ENCODE measurements around the gene RAB11FIP5. TPM values are rescaled to one million over a fixed set of nuclear protein-coding genes. Genes with fewer than 3 reads are reported as not detected.

Gene RAB11FIP5
- total RNA-seq, 2 experiments from 2014 or later: 1.1 to 2.9 TPM

DNA sequence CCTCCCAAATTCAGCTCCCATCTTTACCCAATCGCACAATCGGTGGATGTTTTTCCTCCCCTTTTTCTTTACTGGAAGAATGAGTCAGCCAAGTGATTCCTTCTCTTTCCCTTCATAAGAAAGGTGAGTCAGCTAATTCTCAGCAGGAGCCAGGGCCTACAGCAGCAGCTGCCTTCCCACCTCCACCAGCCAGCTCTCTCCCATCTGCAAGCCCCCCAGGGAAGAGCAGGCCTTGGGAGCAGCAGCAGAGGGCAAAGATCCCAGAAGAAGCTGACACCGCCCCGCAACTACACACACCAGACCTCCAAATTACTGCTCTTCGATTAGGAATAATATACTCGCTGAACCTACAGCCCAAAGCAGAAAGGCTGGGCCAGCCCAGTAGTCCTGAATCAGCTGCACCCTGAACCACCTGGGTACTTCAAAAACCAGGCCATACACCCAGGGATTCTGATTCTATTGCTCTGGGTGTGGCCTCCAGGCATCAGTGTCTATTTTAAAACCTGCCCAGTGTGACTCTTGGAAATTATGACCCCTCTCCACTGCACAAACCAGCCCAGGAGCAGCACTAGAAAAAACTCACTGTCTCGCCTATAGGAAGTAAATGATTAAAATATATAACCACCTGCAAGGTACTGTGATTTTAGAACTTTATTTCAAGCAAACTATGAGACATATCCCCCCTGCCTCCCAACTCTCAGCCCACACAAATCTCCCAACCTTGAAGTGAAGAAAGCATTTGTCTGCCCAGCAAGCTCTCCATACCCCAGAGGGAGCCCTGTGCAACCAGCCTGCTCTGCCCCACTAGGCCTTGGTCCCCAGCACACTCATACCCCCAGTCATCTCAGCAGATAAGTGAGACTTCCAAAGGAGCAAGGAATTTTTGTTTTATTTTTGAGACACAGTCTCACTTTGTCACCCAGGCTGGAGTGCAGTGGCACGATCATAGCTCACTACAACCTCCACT lies 48.6 kb downstream of the RAB11FIP5 start:
- CTCF ChIA-PET: interaction anchor here (1.2 kb wide), 1 partner anchor 113 kb away, joined by 4 read pairs; no protein-coding TSS in a partner anchor
- Mint-ChIP-seq H3K9me3 (ENCODE audit: low read depth) (no peaks in the 10 kb centered on the region), H3K27ac (no peak overlapping the region)

DNA sequence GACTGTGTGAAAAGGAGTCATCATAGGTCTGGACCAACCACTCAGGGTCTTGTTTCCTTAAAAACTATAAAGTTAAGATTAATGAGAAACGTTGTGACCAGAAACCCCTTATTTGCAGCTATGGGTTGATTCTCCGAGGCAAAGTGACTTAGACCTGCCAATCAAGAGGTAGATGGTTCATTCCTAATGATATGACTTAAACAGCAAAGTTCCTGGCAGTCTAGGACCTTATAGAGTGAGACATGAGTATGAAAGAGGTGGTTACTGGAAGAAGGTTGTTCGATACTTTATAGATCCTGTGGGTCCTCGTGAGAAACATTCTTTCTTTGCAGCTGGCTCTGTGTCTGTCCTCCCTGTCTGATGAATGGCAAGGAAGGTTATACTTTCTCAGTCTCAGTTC lies 49.3 kb downstream of the RAB11FIP5 start:
- peaks cover 8% of the 10 kb centered on the region for H3K4me1 Mint-ChIP-seq
- ATAC-seq (no peak), DNase-seq (no peak)
- H3K9me3 Mint-ChIP-seq (ENCODE audit: low read depth): no peaks in the 10 kb centered on the region
- H3K27ac Mint-ChIP-seq: no peak overlapping the region
- no peaks in the 10 kb centered on the region for H3K27me3 Mint-ChIP-seq
- H3K36me3 Mint-ChIP-seq: peaks cover 1% of the 10 kb centered on the region
- no peak overlapping the region for H3K4me3 Mint-ChIP-seq
- CTCF ChIA-PET: interaction anchor here (1.2 kb wide), 1 partner anchor 114 kb away, joined by 4 read pairs; no protein-coding TSS in a partner anchor

More for the DNA sequence above, 48.6 kb downstream of the RAB11FIP5 start:
- Mint-ChIP-seq H3K4me1 (peaks cover 14% of the 10 kb centered on the region), H3K27me3 (no peaks in the 10 kb centered on the region), H3K36me3 (peaks cover 1% of the 10 kb centered on the region), H3K4me3 (no peak overlapping the region)
- no peak for DNase-seq
- no peak for ATAC-seq

DNA sequence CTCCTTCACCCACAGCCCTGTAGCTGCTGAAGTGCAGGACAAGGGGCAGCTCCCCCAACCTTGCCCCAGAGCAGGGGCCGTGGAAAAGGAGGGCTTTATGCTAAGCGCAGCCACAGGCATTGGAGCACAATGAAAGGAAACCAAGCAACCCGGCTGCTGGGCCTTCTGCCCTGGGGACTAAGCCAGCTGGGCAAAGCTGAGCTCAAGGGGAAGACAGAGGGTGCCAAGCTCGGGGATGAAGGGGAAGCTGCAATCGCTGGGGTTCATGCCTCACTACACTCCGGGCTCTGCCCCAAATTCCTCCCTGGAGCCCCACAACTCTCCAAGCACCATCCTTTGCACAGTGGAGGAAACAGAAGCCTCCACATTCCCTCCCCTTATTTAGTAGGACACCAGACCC lies 53.6 kb downstream of the RAB11FIP5 start:
- CTCF ChIA-PET: no interaction called here
- Mint-ChIP-seq H3K4me1 (no peaks in the 10 kb centered on the region), H3K4me3 (no peak overlapping the region), H3K27me3 (no peaks in the 10 kb centered on the region), H3K36me3 (peaks cover 16% of the 10 kb centered on the region), H3K27ac (no peak overlapping the region), H3K9me3 (ENCODE audit: low read depth) (no peaks in the 10 kb centered on the region)
- DNase-seq (no peak), ATAC-seq (no peak)

DNA sequence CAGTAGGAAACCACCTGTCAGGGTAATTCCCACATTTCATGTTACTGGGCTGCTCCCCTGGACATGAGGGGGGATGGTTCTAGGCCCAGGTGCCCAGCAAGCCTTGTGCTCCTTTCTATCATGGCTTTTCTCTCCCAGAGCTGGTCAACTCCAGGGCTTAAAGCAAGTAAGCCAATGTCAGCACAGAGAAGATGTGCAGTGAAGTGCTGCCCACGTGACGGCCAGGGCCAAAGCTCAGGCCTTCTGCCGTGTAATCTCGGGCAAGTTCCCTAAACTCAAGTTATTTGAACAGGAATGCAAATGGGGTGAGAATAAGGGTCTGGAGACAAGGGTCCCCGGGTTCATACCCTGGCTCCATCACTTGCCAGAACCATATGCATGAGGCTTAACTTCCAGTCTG lies 57.8 kb downstream of the RAB11FIP5 start:
- no peaks in the 10 kb centered on the region for H3K27me3 Mint-ChIP-seq
- no peaks in the 10 kb centered on the region for H3K4me1 Mint-ChIP-seq
- CTCF ChIA-PET: no interaction called here
- no peaks in the 10 kb centered on the region for H3K9me3 Mint-ChIP-seq (ENCODE audit: low read depth)
- DNase-seq (no peak), ATAC-seq (no peak)
- no peak overlapping the region for H3K4me3 Mint-ChIP-seq
- H3K36me3 Mint-ChIP-seq: peaks cover 16% of the 10 kb centered on the region
- H3K27ac Mint-ChIP-seq: no peak overlapping the region

DNA sequence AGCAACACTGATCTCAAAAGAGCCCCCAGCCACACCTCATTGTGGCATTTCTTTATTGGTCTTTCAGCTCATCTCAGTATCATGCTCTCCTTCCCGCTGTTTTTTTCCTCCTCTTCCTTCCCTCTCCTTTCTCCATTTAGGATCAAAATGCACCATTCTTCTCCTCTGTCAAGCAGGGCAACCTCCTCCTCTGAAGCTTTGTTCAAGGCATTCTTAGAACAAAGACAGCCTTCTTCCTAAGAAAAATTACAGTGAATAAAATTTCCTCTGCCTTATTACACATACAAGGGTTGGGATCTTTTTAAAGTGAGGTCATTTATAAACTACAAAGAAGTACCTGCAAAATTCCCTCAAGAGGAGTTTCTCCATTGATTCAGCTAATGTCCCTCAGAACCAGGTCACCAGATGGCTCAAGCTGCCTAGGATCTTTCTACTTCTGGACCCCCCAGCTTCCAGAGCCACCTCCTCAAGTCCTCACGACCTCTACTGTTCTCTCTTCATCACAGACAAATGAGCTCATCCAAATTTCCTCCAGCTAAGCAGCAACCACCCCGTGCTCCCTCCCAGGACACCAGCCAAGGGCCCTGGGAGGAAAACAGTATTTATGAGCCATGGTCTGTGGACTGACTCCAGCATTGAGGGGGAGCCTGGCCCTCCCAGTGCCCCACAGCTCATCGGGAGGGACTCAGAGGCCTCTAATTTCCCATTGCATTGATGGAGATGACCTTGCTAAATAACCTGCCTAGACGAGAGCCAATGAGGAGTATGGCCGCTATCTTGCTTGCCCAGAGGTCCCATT lies 59.2 kb downstream of the RAB11FIP5 start:
- H3K36me3 Mint-ChIP-seq: peaks cover 16% of the 10 kb centered on the region
- H3K4me3 Mint-ChIP-seq: no peak overlapping the region
- no peaks in the 10 kb centered on the region for H3K4me1 Mint-ChIP-seq
- DNase-seq: no peak
- no peaks in the 10 kb centered on the region for H3K9me3 Mint-ChIP-seq (ENCODE audit: low read depth)
- no peaks in the 10 kb centered on the region for H3K27me3 Mint-ChIP-seq
- CTCF ChIA-PET: interaction anchor here (0.7 to 1.0 kb wide), 2 partner anchors 18 to 32 kb away, joined by 4 read pairs; partner anchors contain the start of gene SFXN5
- no peak for ATAC-seq
- H3K27ac Mint-ChIP-seq: no peak overlapping the region

DNA sequence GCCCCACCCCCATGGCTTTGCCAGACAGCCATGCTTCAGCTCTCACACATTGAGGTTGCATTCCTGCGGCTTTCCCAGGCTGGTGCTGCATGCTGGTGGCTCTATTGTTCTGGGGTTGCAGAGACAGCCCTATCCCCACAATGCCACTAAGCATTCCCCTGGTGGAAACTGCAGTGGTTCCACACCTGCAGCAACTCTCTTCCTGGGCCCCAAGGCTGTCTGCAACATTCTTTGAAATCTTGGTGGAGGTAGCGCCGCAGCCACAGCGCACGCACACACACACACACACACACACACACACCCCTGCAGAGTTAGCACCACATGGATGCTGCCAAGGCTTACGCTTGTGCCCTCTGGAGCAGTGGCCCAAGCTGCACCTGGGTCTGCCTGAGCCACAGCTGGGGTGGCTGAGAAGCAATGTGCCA lies 62.6 kb downstream of the RAB11FIP5 start:
- no peaks in the 10 kb centered on the region for H3K36me3 Mint-ChIP-seq
- ATAC-seq: no peak
- no peaks in the 10 kb centered on the region for H3K9me3 Mint-ChIP-seq (ENCODE audit: low read depth)
- H3K27ac Mint-ChIP-seq: no peak overlapping the region
- no peaks in the 10 kb centered on the region for H3K27me3 Mint-ChIP-seq
- no peak overlapping the region for H3K4me3 Mint-ChIP-seq
- CTCF ChIA-PET: no interaction called here
- no peaks in the 10 kb centered on the region for H3K4me1 Mint-ChIP-seq
- DNase-seq: no peak

DNA sequence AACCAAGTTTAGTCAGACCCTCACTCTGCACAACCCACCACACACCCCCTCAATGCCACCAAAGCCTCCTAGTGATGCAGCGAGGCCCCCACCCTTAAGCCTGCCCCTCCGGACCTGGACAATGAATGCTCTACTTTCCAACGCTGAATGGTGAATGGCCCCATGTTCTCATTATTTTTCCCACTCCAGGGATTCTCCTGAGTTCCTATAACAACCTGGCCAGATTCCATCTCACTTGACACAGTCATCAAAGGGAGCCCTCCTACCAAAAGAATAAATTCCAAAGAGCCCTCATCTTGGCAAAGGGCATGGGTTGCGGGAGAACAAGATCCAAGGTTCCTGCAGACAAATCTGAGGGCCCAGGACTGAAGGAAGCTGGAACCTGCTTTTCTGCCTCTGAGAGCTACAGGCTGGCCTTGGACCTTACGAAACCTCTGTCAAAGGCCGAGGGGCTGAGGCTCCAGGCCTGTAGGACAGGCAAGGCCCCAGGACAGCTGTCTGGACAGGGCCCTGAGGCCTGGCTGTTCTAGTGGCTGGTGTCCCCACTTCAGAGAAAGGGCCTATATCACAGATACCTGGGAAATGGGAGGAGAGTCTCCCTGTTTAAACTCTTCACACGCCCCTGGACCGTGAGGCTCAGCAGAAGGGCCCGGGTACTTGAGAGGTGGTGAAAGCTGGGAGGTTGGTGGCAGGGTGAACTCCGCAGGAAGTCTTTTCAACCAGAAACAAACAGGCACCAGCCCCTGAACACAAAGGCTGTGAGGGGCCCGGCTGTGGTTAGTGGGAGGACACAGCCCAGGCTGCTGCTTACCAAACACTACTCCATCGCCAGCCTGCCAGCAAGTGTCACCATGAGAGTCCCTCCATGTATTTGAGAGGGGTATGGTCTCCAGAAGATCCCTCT lies 68.6 kb downstream of the RAB11FIP5 start:
- peak; percentile 20 for ATAC-seq
- no peaks in the 10 kb centered on the region for H3K9me3 Mint-ChIP-seq (ENCODE audit: low read depth)
- no peak overlapping the region for H3K27ac Mint-ChIP-seq
- H3K4me1 Mint-ChIP-seq: peaks cover 5% of the 10 kb centered on the region
- no peaks in the 10 kb centered on the region for H3K27me3 Mint-ChIP-seq
- CTCF ChIA-PET: interaction anchor here (1.4 kb wide), 1 partner anchor 133 kb away, joined by 4 read pairs; no protein-coding TSS in a partner anchor
- H3K36me3 Mint-ChIP-seq: no peaks in the 10 kb centered on the region
- no peak overlapping the region for H3K4me3 Mint-ChIP-seq
- DNase-seq: no peak

DNA sequence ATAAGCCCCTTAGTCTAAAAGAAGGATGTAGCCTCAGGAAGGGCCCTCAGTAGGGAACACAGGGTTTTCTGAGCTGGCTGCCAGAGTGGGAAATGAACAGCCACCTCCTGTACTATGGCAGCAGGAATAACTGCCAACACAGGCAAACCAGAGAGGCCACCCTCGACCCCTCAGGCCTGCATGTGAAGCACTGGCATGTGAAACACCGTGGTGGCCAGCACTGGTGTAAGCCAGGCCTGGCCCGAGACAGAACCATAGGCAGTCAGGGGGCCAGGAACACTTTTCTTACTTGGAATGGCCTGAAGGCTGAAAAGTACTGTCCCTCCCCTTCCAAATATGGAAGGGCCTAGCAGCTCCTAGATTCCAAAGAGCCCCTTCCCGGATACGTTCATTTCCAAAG lies 69.5 kb downstream of the RAB11FIP5 start:
- no peak overlapping the region for H3K4me3 Mint-ChIP-seq
- H3K27ac Mint-ChIP-seq: no peak overlapping the region

DNA sequence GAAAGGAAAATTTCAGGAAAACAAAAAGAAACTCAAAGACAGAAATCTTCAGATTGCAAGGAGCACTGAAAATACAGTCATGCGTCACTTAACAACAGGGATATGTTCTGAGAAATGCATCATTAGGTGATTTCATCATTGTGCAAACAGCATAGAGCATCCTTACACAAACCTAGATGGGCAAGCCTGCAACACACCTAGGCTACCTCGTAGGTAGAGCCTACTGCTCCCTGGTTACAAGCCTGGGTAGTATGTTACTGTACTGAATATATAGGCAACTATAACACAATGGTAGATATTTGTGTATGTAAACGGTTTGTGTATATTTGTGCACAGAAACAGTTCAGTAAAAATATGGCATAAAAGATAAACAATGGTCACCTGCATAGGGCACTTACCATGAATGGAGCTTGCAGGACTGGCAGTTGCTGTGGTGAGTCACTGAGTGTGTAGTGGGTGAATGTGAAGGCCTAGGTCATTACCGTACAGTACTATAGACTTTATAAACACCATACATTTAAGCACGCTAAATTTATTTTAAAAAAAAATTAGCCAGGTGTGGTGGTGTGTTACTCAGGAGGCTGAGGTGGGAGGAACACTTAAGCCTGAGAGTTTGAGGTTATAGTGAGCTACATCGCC lies 74.7 kb downstream of the RAB11FIP5 start:
- Mint-ChIP-seq H3K4me1 (no peaks in the 10 kb centered on the region), H3K27ac (no peak overlapping the region), H3K9me3 (ENCODE audit: low read depth) (no peaks in the 10 kb centered on the region), H3K36me3 (no peaks in the 10 kb centered on the region), H3K27me3 (no peaks in the 10 kb centered on the region), H3K4me3 (no peak overlapping the region)
- no peak for DNase-seq
- ATAC-seq: no peak
- CTCF ChIA-PET: no interaction called here

More for the DNA sequence above, 69.5 kb downstream of the RAB11FIP5 start:
- ATAC-seq: no peak
- no peak for DNase-seq
- Mint-ChIP-seq H3K36me3 (no peaks in the 10 kb centered on the region), H3K4me1 (peaks cover 5% of the 10 kb centered on the region), H3K27me3 (no peaks in the 10 kb centered on the region), H3K9me3 (ENCODE audit: low read depth) (no peaks in the 10 kb centered on the region)
- CTCF ChIA-PET: interaction anchor here (0.7 to 1.5 kb wide), 3 partner anchors 42 to 134 kb away, joined by 3 to 4 read pairs (median 4); no protein-coding TSS in a partner anchor

DNA sequence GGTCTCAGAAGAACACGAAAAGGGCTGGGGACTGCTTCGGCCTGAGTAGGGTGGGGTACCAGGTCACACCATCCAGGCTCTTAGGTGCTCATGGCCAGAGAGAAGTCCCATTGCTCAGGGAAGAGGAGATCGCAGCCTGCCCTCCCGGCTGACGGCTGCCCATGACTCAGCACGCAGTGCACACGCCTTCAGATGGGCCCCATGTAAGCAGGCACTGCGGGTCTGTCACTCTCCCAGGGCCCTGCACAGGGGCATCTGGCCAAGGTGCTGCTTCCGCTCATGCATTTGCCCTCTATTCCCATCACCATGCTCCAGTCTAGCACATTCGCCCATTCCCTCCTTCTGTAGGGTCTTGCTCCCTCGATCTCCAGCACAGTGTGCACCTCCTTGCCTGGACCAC lies 76.0 kb downstream of the RAB11FIP5 start:
- Mint-ChIP-seq H3K9me3 (ENCODE audit: low read depth) (no peaks in the 10 kb centered on the region), H3K4me3 (no peak overlapping the region), H3K4me1 (no peaks in the 10 kb centered on the region), H3K36me3 (no peaks in the 10 kb centered on the region), H3K27ac (no peak overlapping the region), H3K27me3 (no peaks in the 10 kb centered on the region)
- ATAC-seq (no peak), DNase-seq (no peak)
- CTCF ChIA-PET: no interaction called here

DNA sequence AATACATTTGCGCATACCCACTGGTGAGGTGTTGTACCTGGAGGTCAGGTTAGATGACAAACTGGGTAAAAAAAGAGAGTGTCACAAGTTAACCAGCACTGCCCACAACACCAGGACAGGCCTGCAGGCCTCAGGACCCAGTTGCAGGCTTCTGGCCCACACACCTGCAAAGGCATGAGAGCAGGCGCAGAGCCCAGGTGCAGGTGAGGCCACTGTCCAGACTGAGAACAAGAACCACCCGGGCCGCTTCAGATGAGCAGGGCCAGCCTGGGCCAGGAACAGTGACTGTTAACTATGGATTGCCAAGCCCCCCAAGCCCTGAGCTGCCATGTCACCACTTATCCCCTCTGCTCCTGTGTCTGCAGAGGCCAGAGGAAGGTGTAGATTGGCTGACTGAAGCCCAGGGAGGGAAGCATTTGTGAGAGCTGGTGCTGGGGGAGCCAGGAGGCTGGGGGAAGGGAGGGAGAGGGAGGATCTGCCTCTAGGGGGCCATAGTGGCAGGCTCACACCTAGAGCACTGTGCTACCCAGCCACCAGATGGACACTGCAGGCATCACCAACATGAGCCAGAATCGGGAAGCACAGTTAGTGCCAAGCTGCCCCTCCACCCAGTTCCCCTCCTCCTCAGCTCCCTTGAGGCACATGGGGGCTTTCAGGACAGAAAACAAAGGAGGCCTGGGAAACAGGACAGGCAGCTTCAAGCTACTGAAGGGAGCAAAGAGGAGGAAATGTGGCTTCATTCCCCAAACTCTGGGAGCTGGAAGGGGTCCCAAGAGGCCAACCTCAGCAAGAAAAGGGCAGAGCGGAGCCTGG lies 76.6 kb downstream of the RAB11FIP5 start:
- Mint-ChIP-seq H3K36me3 (no peaks in the 10 kb centered on the region), H3K9me3 (ENCODE audit: low read depth) (no peaks in the 10 kb centered on the region), H3K27me3 (no peaks in the 10 kb centered on the region), H3K4me3 (no peak overlapping the region), H3K4me1 (no peaks in the 10 kb centered on the region), H3K27ac (no peak overlapping the region)
- ATAC-seq (no peak), DNase-seq (no peak)
- CTCF ChIA-PET: interaction anchor here (0.7 to 1.3 kb wide), 2 partner anchors 9 to 143 kb away, joined by 3 to 4 read pairs; no protein-coding TSS in a partner anchor

All from activated CD8-positive, alpha-beta memory T cell treated with anti-CD3 and anti-CD28 coated beads, Interleukin-2, amount 10 ng/mL, durations not matched to agents 7 days and 5 days (primary cell).